Neural cell (in vitro differentiated cells): ENCODE data around the gene CEACAM19.

Experiments
- CTCF ChIP-seq: fragments of 450-650 bp; IDR thresholded peaks from 2 replicates; pipeline ENCODE4 v1.5.1; 2014; ENCODE audit warnings: antibody characterized with exemption, mild to moderate bottlenecking, moderate library complexity; ENCODE audit not compliant: poor library complexity, severe bottlenecking
- EZH2 ChIP-seq: fragments of 200-600, 300-800 bp; shearing (Covaris generic), sonication (generic); IDR thresholded peaks from 2 replicates; pipeline ENCODE4 v1.6.1; 2014; ENCODE audit warnings: antibody characterized with exemption, low read length, borderline replicate concordance, mild to moderate bottlenecking; ENCODE audit not compliant: insufficient read depth, poor library complexity, severe bottlenecking
- POLR2AphosphoS5 ChIP-seq: IDR thresholded peaks from 2 replicates; pipeline ENCODE4 v1.6.1; 2012

- TF ChIP-seq CTCF (no peak), POLR2AphosphoS5 (no peak), EZH2 (no peak)
Measured at GRCh38 chr19:44649578-44650145, 21.6 kb upstream of the CEACAM19 start.
